IPS DF 4.7 (cell line): ENCODE measurements around the gene TMEM178B.

Experiments
- DNase-seq: peaks from one replicate; pipeline ENCODE4 v3.0.0-alpha.2; 2013; ENCODE audit warnings: low spot score; ENCODE audit errors: extremely low read depth

The TMEM178B gene

GRCh38 chr7:141417506-141417905 is 343.6 kb downstream of the TMEM178B start:
- no peak for DNase-seq

GRCh38 chr7:141418066-141418465 is 344.2 kb downstream of the TMEM178B start:
- DNase-seq, result no peak

- no peak for DNase-seq
Measured at GRCh38 chr7:141421306-141421705, 347.4 kb downstream of the TMEM178B start.

- no peak for DNase-seq
Measured at GRCh38 chr7:141427134-141427533, 353.3 kb downstream of the TMEM178B start.

GRCh38 chr7:141430455-141431139 is 356.7 kb downstream of the TMEM178B start:
- peak; percentile 69 for DNase-seq

- DNase-seq, result no peak
Measured at GRCh38 chr7:141431140-141431479, 357.2 kb downstream of the TMEM178B start.

GRCh38 chr7:141431711-141432110 is 357.8 kb downstream of the TMEM178B start:
- no peak for DNase-seq

- no peak for DNase-seq
Measured at GRCh38 chr7:141433698-141434097, 359.8 kb downstream of the TMEM178B start.

GRCh38 chr7:141436139-141436538 is 362.3 kb downstream of the TMEM178B start:
- DNase-seq, result no peak

GRCh38 chr7:141436575-141437075 is 362.8 kb downstream of the TMEM178B start:
- DNase-seq, result no peak

- DNase-seq, result no peak
Measured at GRCh38 chr7:141439164-141439563, 365.3 kb downstream of the TMEM178B start.

- DNase-seq, result no peak
Measured at GRCh38 chr7:141439776-141440175, 365.9 kb downstream of the TMEM178B start.

- DNase-seq, result no peak
Measured at GRCh38 chr7:141441837-141442627, 368.2 kb downstream of the TMEM178B start.

GRCh38 chr7:141442781-141443180 is 368.9 kb downstream of the TMEM178B start:
- no peak for DNase-seq

GRCh38 chr7:141444961-141445360 is 371.1 kb downstream of the TMEM178B start:
- DNase-seq, result no peak

GRCh38 chr7:141451232-141451631 is 377.4 kb downstream of the TMEM178B start:
- no peak for DNase-seq

GRCh38 chr7:141452911-141453310 is 379.0 kb downstream of the TMEM178B start:
- DNase-seq, result no peak

GRCh38 chr7:141454338-141454737 is 380.5 kb downstream of the TMEM178B start:
- DNase-seq, result no peak

GRCh38 chr7:141455723-141456122 is 381.9 kb downstream of the TMEM178B start:
- no peak for DNase-seq

GRCh38 chr7:141456298-141456697 is 382.4 kb downstream of the TMEM178B start:
- DNase-seq, result no peak

GRCh38 chr7:141456711-141457110 is 382.8 kb downstream of the TMEM178B start:
- DNase-seq, result no peak

GRCh38 chr7:141460781-141461715 is 387.2 kb downstream of the TMEM178B start:
- DNase-seq, result no peak
